ENCODE measurements around the gene TNS3.
A peak's percentile ranks its signal among the peaks of the same experiment; 100 is the strongest.

The TNS3 gene

GRCh38 chr7:47582764-47583738 is 1.1 kb upstream of the TNS3 start:
- no peak for DNase-seq (ENCODE audit: low read depth, low spot score)

GRCh38 chr7:47581438-47581803 is 490 bp downstream of the TNS3 start:
- DNase-seq (ENCODE audit: low read depth, low spot score): no peak

DNA sequence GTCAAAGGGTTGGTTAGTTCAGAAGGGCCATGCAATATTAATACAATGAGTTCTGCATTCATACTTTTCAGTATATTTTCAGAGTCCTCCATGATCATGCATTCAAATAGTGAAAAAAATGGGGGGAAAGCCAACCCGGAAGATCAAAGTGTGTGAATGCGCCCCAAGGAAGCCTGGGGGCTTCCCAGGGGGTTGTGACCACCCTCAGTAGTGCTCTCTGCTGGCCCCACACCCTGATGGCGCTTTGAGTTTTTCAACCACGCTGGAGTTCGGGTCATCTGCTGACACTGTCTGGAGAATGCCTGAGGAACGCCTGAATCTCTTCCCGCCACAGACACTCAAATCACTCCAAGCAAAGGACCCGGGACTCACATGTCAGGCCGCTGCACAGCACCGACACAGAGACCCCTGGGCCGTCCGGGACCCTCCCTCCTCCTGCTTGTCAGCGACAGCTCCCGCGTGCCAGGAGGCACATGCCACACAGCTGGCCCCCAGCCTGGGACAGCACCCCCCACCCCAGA is 1.0 kb downstream of the TNS3 start:
- DNase-seq (ENCODE audit: low read depth, low spot score): no peak

DNA sequence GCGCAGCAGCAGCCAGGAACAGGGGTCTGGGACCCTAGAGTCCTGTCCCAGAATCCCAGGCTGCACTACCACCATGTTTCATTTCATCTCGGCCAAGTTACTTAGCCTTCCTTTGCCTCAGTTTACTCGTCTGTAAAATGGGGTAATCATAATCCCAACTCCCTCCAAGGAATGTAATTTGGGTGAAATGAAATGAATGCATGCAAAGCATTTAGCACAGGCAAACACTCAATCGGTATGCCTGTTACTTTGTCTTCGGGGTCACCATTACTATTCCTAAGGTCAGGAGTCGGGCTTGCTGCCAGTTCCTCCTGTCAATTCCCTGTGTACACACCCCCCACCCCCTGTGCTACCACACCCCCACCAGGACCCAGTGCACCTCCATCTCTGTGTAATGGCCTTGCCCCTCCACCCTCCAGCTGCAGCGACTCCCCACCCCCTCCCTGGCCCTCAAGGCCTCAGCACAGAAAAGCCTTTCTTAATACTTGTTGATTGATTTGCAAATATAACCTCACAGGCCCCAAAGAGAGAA is 1.7 kb downstream of the TNS3 start:
- no peak for DNase-seq (ENCODE audit: low read depth, low spot score)

- DNase-seq (ENCODE audit: low read depth, low spot score): no peak
Observed at GRCh38 chr7:47579458-47579857, 2.5 kb downstream of the TNS3 start.

- DNase-seq (ENCODE audit: low read depth, low spot score): no peak
Observed at GRCh38 chr7:47578579-47579270, 3.2 kb downstream of the TNS3 start.

DNA sequence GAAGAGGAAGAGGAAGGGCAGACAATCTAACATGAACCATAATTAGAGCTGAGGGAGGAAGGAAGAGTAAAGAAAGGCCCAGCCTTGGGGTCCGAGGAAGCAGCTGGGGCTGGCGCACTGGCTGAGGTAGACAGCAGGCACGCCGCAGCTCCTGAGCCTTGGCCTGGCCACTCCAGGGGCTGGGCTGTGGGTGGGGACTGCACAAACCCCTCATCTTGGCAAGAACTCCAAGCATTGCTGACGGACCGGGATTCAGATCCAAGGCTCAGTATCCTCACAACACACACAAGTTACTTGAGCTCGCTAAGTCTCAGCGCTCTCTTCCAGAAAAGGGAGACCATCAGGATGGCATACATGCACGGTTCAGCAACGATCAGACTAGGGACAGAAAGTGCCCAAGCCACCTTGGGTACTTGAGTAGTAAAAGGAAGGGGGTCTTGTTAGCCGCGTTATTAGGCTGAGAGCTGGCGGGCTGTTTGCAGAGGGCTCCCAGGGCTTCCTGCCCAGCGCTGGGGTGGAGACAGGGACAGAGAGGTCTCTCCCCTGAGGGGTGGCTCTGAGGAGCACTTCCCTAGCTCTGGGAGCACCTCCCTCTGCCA is 4.5 kb downstream of the TNS3 start:
- DNase-seq (ENCODE audit: low read depth, low spot score): no peak

DNA sequence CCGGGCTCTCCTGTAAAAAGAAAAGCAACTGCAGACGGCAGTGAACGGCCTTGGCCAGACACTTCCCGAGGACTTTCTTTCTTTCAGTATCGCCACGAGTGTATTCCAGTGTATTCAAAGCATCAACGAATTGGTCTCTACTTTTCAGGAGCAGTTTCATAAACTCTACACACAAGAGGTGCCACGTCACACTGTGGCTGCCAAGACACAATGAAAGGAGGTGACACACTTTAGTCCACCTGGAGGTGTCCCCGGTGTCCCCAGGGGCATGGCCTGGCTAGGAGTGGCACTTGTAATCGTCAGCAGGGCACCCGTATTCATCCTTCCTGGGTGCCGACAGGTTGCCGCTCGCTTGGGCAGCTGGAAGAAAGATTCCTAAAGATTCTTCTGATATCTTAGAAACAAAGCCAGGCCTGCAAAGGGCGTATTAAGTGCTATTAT is 5.0 kb downstream of the TNS3 start:
- no peak for DNase-seq (ENCODE audit: low read depth, low spot score)

DNA sequence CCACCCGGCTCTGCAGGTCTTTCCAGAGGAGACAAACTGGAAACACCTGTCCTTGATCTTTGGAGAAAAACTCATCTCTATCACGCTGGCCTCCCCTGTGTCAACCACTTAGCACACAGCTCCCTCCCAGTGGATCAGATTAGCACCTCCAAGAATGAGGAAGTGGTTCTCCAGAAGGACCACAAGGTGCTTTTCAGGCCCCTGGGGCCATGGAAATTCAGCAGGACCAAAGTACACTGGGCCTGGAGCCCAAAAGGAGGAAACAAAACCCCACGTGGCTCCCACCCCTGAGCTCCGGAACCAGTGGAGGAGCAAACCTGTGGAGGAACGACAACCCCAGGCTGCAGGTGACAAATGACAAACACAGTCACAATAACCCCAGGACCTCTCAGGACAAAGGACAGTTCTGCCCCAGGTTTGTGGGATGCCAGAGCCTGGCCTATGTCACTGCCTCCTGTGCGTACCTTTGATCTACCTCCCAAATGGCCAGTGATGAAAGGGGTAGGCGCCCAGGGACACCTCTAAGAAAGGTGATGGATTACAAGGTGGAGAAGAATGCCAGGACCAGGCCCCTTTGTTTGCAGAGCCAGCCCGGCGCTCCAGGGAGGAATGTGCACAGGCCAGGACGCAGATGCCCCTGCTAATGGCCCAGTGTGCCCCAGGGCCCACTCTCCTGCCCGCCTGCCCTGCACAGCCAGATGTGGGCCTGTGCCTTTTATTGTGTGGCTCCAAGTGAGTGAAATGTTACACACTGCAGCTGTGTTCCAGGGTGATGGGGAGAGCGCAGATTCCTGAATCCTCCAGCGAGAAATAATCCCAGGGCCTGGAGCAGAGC is 5.7 kb downstream of the TNS3 start:
- no peak for DNase-seq (ENCODE audit: low read depth, low spot score)

DNA sequence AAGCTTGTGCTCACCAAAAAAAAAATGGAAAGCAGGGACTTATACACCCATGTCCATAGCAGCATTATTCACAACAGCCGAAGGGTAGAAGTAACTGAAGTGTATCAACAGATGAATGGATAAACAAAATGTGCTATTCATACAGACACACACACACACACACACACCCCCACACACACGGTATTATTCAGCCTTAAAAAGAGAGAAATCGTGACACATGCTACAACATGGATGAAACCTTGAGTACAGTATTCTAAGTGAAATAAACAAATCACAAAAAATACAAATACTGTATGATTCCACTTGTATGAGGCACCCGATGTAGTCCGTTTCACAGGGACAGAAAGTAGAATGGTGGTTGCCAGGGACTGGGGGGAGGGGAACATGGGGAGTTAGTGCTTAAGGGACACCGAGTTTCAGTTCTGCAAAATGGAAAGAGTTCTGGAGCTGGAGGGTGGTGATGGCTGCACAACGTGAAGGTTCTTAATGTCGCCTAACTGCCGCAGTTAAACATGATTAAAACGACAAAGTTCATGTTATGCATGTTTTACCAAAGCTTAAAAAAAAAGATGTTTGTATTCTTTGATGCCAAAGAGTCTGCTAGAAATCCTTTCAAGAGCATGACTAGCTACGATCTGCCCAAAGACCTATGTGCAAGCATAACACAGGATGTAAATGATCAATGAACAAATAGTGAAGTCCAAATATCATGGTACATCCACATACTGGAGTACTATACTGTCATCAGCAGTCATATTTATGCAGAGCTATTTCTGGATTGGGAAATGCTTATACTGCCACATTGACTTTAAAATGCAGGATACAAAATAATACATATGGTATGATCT is 7.2 kb downstream of the TNS3 start:
- DNase-seq (ENCODE audit: low read depth, low spot score): no peak

DNA sequence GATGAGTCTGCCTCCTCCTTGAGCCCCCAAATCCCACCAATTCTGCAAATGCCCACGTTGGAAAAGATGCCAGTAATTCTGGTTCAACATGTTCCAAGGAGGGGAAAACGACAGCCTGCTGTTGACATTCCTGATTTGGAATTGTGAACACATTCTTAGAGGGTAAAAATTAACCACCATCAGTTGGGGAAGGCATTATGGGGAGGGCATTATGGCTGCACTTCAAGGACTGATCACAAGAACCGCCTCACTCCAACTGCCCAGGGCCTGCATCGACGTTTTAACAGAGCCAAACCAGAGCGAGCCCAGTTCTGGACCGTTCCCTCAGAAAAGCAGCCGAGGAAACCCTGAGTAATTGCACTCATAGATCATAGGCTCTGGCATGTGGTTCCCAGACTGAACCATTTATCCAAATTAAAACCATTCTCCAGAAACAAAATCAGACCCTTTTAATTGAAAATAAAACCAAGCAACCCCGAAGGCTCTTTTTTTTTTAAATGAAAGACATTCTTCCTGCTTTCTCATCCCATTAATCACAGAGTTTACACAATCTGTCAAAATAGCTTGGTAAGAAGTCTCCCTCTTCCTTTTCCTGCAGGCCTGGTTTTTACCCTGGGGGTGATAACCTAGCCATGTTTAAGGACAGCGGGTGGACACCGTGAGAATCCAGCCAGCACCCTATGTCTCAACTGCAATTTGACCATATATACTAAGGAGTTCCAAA is 8.0 kb downstream of the TNS3 start:
- DNase-seq (ENCODE audit: low read depth, low spot score): no peak

GRCh38 chr7:47572939-47573757 is 8.8 kb downstream of the TNS3 start:
- no peak for DNase-seq (ENCODE audit: low read depth, low spot score)

DNA sequence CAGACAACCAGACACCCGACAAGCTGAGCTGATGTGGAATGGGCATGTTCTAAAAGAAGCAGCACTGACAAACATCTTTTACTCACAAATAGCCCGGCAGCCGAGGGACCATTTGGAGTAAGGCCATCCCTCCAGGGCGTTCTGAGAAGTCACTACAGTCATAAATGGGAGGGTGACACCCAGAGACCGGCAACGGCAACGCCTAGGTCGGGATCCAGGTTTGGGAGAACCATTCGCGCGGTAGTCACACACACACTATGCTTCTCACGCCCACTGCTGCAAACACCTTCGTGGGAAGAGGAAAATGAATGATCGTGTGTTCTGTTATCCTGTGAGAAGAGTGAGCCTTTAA is 9.8 kb downstream of the TNS3 start:
- DNase-seq (ENCODE audit: low read depth, low spot score): no peak

DNA sequence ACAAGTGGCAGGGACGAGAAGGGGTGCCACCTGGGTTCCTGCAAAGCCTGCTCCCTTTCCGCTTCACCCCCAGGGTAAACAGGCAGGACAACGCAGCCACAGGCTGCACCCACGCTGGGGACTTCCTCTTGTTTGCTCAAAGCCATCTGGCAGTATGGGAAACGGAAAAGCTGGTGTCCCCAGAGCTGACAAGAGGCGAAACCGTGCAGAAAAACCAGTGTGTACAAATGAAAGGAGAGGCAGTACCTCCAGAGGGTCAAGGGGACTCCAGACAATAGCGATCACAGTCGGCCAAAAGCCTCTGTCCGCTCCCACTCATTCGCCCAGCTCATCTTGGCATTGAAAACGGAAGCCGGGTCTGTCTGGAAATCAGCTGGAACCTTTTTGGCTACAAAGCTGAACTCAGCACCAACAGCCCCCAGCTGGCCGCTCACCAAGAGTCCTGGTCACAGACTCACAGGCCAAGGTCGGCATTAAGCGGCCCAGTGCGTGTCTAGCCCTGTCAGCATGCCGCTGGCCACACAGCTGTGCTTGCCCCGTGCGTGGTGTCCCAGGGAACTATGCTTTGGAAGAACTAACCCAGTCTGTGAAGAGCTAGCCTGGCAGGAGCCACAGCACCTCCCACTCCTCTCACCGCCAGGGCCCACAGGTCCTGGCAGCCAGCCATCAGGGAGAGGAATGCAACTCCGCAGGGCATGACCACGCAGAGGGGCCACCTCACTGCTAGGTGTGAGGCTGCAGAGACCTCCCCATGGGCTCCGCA is 10.4 kb downstream of the TNS3 start:
- DNase-seq (ENCODE audit: low read depth, low spot score): peak; percentile 66

DNA sequence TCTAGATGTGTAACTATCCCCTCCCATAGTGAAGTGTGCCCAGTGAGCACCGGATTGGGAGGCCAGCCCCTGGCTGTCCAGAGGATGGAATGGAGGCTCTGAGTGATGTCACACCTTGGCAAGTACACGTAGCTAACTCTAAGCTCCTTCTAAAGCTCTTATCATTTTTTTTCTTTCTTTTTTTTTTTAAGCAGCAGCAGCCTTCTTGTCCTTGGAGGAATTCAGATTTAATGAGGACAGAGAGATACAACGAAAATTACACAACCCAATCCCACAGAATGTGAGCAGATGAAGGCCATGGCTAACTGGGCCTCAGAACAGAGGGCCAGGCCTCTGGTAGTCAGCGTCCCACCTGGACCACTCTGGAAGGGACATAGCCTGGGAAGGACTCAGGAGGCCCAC is 11.3 kb downstream of the TNS3 start:
- no peak for DNase-seq (ENCODE audit: low read depth, low spot score)

GRCh38 chr7:47568547-47568946 is 13.4 kb downstream of the TNS3 start:
- no peak for DNase-seq (ENCODE audit: low read depth, low spot score)

GRCh38 chr7:47568056-47568455 is 13.9 kb downstream of the TNS3 start:
- DNase-seq (ENCODE audit: low read depth, low spot score): no peak

- DNase-seq (ENCODE audit: low read depth, low spot score): no peak
Observed at GRCh38 chr7:47565640-47566250, 16.2 kb downstream of the TNS3 start.
